Fibroblast of villous mesenchyme (primary cell): Measurements from ENCODE around the gene LCLAT1. TPM values are rescaled to one million over a fixed set of nuclear protein-coding genes. Genes with fewer than 3 reads are reported as not detected.
A peak's percentile ranks its signal among the peaks of the same experiment; 100 is the strongest.

Experiments
- DNase-seq: peaks from one replicate; pipeline ENCODE4 v3.0.0-alpha.2; 2010; ENCODE audit warnings: low read depth
- H3K4me3 ChIP-seq: 2 replicates; pipeline ENCODE4 v1.5.1; 2011; ENCODE audit warnings: low read depth, mild to moderate bottlenecking, low read length
- total RNA-seq: library from RNA; depleted of rRNA; stranded (reverse); fragments of >200 nt; gene quantifications from 2 replicates; pipeline ENCODE4 v1.2.3, GENCODE V29; 2012
- TF ChIP-seq, protein P1 (sequence below): IDR thresholded peaks from 2 replicates; pipeline ENCODE4 v1.5.1; 2012; ENCODE audit warnings: low read depth, mild to moderate bottlenecking, low read length; ENCODE audit not compliant: insufficient read depth

LCLAT1 gene
- total RNA-seq, 1 donor: 50.1 TPM

DNA sequence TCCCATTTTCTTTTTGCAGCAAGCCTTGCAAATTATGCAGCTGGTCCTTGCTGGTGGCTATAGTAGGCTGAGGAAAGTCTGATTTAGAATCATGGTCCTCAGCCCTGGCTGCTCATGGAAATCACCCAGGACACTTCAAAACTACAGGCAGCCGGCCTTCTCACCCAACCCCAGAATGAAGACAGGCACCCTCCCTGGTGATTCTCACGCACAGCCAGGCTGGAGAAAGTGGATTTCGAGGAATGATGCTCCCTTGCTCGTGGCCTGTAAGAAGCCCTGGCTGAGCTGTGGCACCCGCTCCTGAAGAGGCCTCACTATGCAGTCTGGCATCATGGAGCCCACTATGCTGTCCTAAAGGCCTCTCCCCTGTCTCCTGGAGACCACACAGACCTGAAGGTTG is 202.8 kb downstream of the LCLAT1 start:
- DNase-seq: no peak
- TF ChIP-seq, protein P1, sequence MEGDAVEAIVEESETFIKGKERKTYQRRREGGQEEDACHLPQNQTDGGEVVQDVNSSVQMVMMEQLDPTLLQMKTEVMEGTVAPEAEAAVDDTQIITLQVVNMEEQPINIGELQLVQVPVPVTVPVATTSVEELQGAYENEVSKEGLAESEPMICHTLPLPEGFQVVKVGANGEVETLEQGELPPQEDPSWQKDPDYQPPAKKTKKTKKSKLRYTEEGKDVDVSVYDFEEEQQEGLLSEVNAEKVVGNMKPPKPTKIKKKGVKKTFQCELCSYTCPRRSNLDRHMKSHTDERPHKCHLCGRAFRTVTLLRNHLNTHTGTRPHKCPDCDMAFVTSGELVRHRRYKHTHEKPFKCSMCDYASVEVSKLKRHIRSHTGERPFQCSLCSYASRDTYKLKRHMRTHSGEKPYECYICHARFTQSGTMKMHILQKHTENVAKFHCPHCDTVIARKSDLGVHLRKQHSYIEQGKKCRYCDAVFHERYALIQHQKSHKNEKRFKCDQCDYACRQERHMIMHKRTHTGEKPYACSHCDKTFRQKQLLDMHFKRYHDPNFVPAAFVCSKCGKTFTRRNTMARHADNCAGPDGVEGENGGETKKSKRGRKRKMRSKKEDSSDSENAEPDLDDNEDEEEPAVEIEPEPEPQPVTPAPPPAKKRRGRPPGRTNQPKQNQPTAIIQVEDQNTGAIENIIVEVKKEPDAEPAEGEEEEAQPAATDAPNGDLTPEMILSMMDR: no peak
- no peak overlapping the region for H3K4me3 ChIP-seq

DNA sequence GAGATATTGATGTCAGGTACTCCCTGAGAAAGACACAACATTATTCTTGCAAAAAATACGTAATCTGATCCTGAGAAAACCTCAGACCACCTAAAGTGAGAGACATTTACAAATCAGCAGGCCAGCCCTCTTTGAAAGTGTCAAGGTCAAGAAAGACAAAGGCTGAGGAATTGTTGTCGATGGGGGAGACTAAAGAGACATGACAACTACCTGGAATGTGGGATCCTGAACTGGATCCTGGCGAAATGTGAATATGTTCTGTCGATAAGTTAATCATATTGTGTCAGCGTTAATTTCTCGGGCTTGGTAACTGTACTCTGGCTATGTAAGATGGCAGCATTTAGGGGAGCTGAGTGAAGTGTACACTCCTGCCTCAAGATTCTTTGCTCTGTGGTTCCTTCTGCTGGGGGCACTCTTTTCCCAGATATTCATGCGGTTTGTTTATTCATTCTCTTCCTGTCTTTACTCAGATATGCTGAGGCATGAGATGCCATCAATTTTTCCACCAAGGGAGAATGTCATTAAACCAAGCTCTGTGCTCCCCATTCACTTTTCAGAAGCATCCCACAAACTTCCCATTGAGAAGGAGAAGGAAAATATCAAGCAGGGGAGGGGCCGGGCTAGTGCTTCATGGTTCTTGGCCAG is 205.3 kb downstream of the LCLAT1 start:
- DNase-seq: peak; percentile 17
- TF ChIP-seq, protein P1: no peak
- H3K4me3 ChIP-seq: no peak overlapping the region

- DNase-seq: no peak
- no peak overlapping the region for H3K4me3 ChIP-seq
- TF ChIP-seq, protein P1: no peak
Observed at GRCh38 chr2:30653847-30654246, 206.8 kb downstream of the LCLAT1 start.

- TF ChIP-seq, protein P1: no peak
- no peak overlapping the region for H3K4me3 ChIP-seq
- DNase-seq: no peak
Observed at GRCh38 chr2:30654404-30654803, 207.4 kb downstream of the LCLAT1 start.

DNA sequence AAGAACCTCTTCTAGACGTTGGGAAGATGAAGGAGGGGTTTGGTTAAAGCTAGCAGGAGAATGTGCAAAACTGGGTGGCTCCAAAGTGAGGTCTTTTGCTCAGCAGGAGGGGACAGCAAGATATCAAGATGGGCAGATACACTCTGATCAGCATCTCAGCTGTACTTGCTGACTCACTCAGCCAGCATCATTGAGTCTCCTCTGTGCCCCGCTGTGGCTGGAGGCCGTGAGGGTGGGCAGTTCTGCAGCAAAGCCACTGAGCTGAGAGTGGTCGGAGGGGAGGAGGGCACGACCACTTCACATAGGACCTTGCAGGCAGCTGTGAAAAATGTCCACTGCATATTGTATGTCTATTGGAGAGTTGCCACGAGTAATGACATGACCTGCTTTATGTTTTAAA is 208.2 kb downstream of the LCLAT1 start:
- no peak overlapping the region for H3K4me3 ChIP-seq
- TF ChIP-seq, protein P1: no peak
- DNase-seq: no peak

- H3K4me3 ChIP-seq: no peak overlapping the region
- peak; percentile 51 for DNase-seq
- TF ChIP-seq, protein P1: no peak
Observed at GRCh38 chr2:30655660-30656059, 208.6 kb downstream of the LCLAT1 start.

DNA sequence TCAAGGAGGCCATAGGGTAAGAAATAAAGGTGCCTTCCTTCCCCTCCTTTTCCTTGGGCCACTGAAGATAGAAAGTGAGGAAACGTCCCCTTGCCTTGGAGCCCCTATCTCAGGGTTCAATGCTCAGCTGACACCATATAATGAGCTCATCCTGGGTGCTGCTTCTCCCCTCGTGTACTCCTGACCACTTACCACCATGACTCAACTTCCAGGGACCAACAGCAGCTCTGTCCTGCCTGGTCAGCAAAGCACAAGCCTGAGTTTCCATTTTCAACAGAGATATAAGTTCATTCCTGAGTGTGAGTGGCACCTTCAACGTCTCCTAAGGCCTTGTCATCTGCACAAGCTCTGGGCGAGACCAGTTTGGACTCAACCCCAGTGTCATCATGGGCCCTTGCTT is 209.0 kb downstream of the LCLAT1 start:
- peak; percentile 31 for DNase-seq
- H3K4me3 ChIP-seq: no peak overlapping the region
- TF ChIP-seq, protein P1: no peak
